ENCODE data around the gene HAAO. TPM values are rescaled to one million over a fixed set of nuclear protein-coding genes. Genes with fewer than 3 reads are reported as not detected.
"Not testable (repeated sequence)": the region's sequence is repeated elsewhere in the genome, so short reads cannot be mapped to it uniquely, and the experiment has no call there.

The HAAO gene
- total RNA-seq, 1 experiment from 2014 or later: 6.6 TPM

DNA sequence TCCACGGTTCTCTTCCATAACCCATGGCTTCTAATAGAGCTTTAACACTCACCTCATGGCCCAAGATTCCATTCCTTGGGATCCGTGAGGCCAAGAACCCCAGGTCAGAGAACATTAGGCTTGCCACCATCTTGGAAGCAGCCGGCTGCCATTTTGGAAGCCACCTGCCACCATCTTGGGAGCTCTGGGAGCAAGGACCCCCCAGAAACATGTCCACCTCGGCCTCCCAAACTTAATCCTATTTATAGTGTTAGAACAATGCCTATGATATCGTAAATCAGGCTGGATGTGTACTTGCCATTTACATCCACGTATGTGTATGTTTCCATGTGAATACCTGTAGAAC, 39.9 kb upstream of the HAAO start:
- Histone ChIP-seq H3K79me1 (ENCODE audit: insufficient read depth, low read depth, low read length, poor library complexity, severe bottlenecking) (no peaks in the 10 kb centered on the region), H3K79me2 (ENCODE audit: insufficient read depth, low read length) (no peaks in the 10 kb centered on the region), H4K91ac (ENCODE audit: insufficient read length, low read depth, low read length) (no peak overlapping the region), H3K4ac (ENCODE audit: low read depth, low read length) (no peak overlapping the region), H2BK12ac (ENCODE audit: insufficient read length, low read depth, low read length) (no peak overlapping the region), H3K27me3 (ENCODE audit: insufficient read depth, low read length) (no peaks in the 10 kb centered on the region), H3K4me2 (ENCODE audit: insufficient read depth, insufficient read length, low read length) (no peak overlapping the region), H4K20me1 (ENCODE audit: control insufficient read depth, insufficient read depth, insufficient read length) (no peaks in the 10 kb centered on the region), H2BK120ac (ENCODE audit: low read depth, low read length, poor library complexity, severe bottlenecking) (no peak overlapping the region), H3K56ac (ENCODE audit: insufficient read length, low read depth, low read length) (no peak overlapping the region), H4K5ac (ENCODE audit: insufficient read length, low read depth, low read length) (no peak overlapping the region), H3K27ac (ENCODE audit: insufficient read length, low read depth, low read length) (no peak overlapping the region), H2AK5ac (ENCODE audit: insufficient read length, low read length) (no peak overlapping the region), H2AFZ (ENCODE audit: low read length) (no peak overlapping the region), H2BK20ac (ENCODE audit: low read depth, low read length, poor library complexity, severe bottlenecking) (no peak overlapping the region), H3K4me1 (ENCODE audit: insufficient read depth, low read length) (no peaks in the 10 kb centered on the region), H3K14ac (ENCODE audit: insufficient read depth, low read length) (no peak overlapping the region), H3K9me3 (ENCODE audit: control insufficient read depth, low read depth, low read length) (no peaks in the 10 kb centered on the region), H3T11ph (ENCODE audit: low read length) (no peak overlapping the region), H3K23me2 (ENCODE audit: insufficient read length, low read depth, low read length, poor library complexity, severe bottlenecking) (no peaks in the 10 kb centered on the region), H3K9ac (ENCODE audit: extremely low read depth, insufficient read length, low read length) (no peak overlapping the region), H2BK15ac (ENCODE audit: low read depth, low read length) (no peak overlapping the region), H3K23ac (ENCODE audit: insufficient read length, low read depth, low read length) (no peak overlapping the region), H3K18ac (ENCODE audit: insufficient read length, low read depth, low read length) (no peak overlapping the region), H2BK5ac (ENCODE audit: insufficient read length, low read length) (no peak overlapping the region), H4K8ac (replicated peaks; ENCODE audit: insufficient read length, low read depth, low read length) (no peak overlapping the region)
- WGBS (ENCODE audit: extremely low coverage, insufficient read length, low lambda C conversion rate): no CpG with 5 or more reads among the region's 6 CpGs
- Mint-ChIP-seq H3K4me1 (peaks cover 14 to 16% of the 10 kb centered on the region in 2 experiments), H3K4me3 (no peak overlapping the region), H3K27ac (no peak overlapping the region), H3K9me3 (no peaks in the 10 kb centered on the region; a peak in 1 of 5 replicates), H3K27me3 (ENCODE audit: low read depth) (peaks cover 15% of the 10 kb centered on the region), H3K36me3 (ENCODE audit: insufficient read depth in 1 of 3, low read depth in 3 of 3) (no peaks in the 10 kb centered on the region)
- TF ChIP-seq CTCF (conservative IDR thresholded peaks at IDR 0.05): no peak
- no peak for DNase-seq

DNA sequence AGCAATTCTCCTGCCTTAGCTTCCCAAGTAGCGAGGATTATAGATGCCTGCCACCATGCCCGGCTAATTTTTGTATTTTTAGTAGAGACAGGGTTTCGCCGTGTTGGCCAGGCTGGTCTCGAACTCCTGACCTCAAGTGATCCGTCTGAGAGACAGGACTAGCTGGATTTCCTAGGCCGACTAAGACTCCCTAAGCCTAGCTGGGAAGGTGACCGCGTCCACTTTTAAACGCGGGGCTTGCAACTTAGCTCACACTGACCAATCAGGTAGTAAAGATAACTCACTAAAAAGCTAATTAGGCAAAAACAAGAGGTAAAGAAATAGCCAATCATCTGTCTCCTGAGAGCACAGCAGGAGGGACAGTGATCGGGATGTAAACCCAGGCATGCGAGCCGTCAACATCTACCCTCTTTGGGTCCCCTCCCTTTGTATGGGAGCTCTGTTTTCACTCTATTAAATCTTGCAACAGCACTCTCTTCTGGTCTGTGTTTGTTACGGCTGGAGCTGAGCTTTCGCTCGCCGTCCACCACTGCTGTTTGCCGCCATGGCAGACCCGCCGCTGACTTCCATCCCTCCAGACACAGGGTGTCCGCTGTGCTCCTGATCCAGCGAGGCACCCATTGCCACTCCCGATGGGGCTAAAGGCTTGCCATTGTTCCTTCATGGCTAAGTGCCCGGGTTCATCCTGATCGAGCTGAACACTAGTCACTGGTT, 39.3 kb upstream of the HAAO start:
- not testable (repeated sequence) for H3K56ac ChIP-seq (ENCODE audit: insufficient read length, low read depth, low read length); H3K4ac ChIP-seq (ENCODE audit: low read depth, low read length); H3K36me3 Mint-ChIP-seq (ENCODE audit: insufficient read depth in 1 of 3, low read depth in 3 of 3); H3K9ac ChIP-seq (ENCODE audit: extremely low read depth, insufficient read length, low read length); H3K79me2 ChIP-seq (ENCODE audit: insufficient read depth, low read length); H4K91ac ChIP-seq (ENCODE audit: insufficient read length, low read depth, low read length); H2BK15ac ChIP-seq (ENCODE audit: low read depth, low read length); DNase-seq; H3K9me3 Mint-ChIP-seq; H3T11ph ChIP-seq (ENCODE audit: low read length); H4K8ac ChIP-seq (replicated peaks; ENCODE audit: insufficient read length, low read depth, low read length); H3K14ac ChIP-seq (ENCODE audit: insufficient read depth, low read length); H3K23me2 ChIP-seq (ENCODE audit: insufficient read length, low read depth, low read length, poor library complexity, severe bottlenecking); H2BK20ac ChIP-seq (ENCODE audit: low read depth, low read length, poor library complexity, severe bottlenecking); H3K18ac ChIP-seq (ENCODE audit: insufficient read length, low read depth, low read length); H3K4me2 ChIP-seq (ENCODE audit: insufficient read depth, insufficient read length, low read length); H2AK5ac ChIP-seq (ENCODE audit: insufficient read length, low read length); H2AFZ ChIP-seq (ENCODE audit: low read length); H3K23ac ChIP-seq (ENCODE audit: insufficient read length, low read depth, low read length); H2BK5ac ChIP-seq (ENCODE audit: insufficient read length, low read length); H3K9me3 ChIP-seq (ENCODE audit: control insufficient read depth, low read depth, low read length); H2BK12ac ChIP-seq (ENCODE audit: insufficient read length, low read depth, low read length); H4K20me1 ChIP-seq (ENCODE audit: control insufficient read depth, insufficient read depth, insufficient read length); H3K27ac ChIP-seq (ENCODE audit: insufficient read length, low read depth, low read length); H3K4me1 ChIP-seq (ENCODE audit: insufficient read depth, low read length); H3K27ac Mint-ChIP-seq; H4K5ac ChIP-seq (ENCODE audit: insufficient read length, low read depth, low read length); H3K4me3 Mint-ChIP-seq; H3K27me3 ChIP-seq (ENCODE audit: insufficient read depth, low read length); H3K79me1 ChIP-seq (ENCODE audit: insufficient read depth, low read depth, low read length, poor library complexity, severe bottlenecking); H2BK120ac ChIP-seq (ENCODE audit: low read depth, low read length, poor library complexity, severe bottlenecking)
- no CpG with 5 or more reads among the region's 26 CpGs for WGBS (ENCODE audit: extremely low coverage, insufficient read length, low lambda C conversion rate)
- Mint-ChIP-seq H3K27me3 (ENCODE audit: low read depth) (peaks cover 20% of the 10 kb centered on the region), H3K4me1 (peaks cover 15 to 16% of the 10 kb centered on the region in 2 experiments)

Data from H9 (cell line).